GM23338 (cell line): ENCODE data around the gene REST. TPM values are rescaled to one million over a fixed set of nuclear protein-coding genes. Genes with fewer than 3 reads are reported as not detected.
A peak's percentile ranks its signal among the peaks of the same experiment; 100 is the strongest.

Experiments used
- ATAC-seq: fragments of 200-7000 bp; cut with Tn5 transposase; 3 replicates; pipeline ENCODE4 v1.9.1; 2020
- DNase-seq: peaks from one replicate; pipeline ENCODE4 v3.0.0-alpha.2; 2015; ENCODE audit warnings: low spot score
- H2AFZ ChIP-seq: fragments of 200-600 bp; sonication (generic); 2 replicates; pipeline ENCODE4 v1.8.0; 2016; ENCODE audit warnings: antibody characterized with exemption, mild to moderate bottlenecking, moderate library complexity
- H3F3A ChIP-seq: fragments of 200-600 bp; sonication (generic); replicated peaks from 2 replicates; pipeline ENCODE4 v1.8.0; 2017; ENCODE audit warnings: antibody characterized with exemption, mixed run types, low read depth
- H3K27ac ChIP-seq: fragments of 200-600 bp; sonication (generic); 2 replicates; pipeline ENCODE4 v1.6.1; 2016; ENCODE audit warnings: low read depth
- H3K27me3 ChIP-seq: fragments of 200-600 bp; sonication (generic); 2 replicates; pipeline ENCODE4 v1.8.0; 2016; ENCODE audit warnings: mild to moderate bottlenecking, mixed run types, moderate library complexity; ENCODE audit not compliant: insufficient read depth
- H3K36me3 ChIP-seq: fragments of 200-600 bp; sonication (generic); 2 replicates; pipeline ENCODE4 v1.8.0; 2016; ENCODE audit warnings: mild to moderate bottlenecking; ENCODE audit not compliant: insufficient read depth
- H3K4me1 ChIP-seq: fragments of 200-600 bp; sonication (generic); 2 replicates; pipeline ENCODE4 v1.8.0; 2016; ENCODE audit warnings: mild to moderate bottlenecking, moderate library complexity; ENCODE audit not compliant: insufficient read depth
- H3K4me2 ChIP-seq: fragments of 200-600 bp; sonication (generic); 2 replicates; pipeline ENCODE4 v1.7.1; 2017; ENCODE audit warnings: mixed run types
- H3K4me3 ChIP-seq: fragments of 200-600 bp; sonication (generic); 2 replicates; pipeline ENCODE4 v1.6.1; 2016; ENCODE audit warnings: mixed run types
- H3K79me2 ChIP-seq: fragments of 200-600 bp; sonication (generic); replicated peaks from 2 replicates; pipeline ENCODE4 v1.8.0; 2017; ENCODE audit warnings: mild to moderate bottlenecking; ENCODE audit not compliant: insufficient read depth
- H3K9me2 ChIP-seq: fragments of 200-600 bp; sonication (generic); 2 replicates; pipeline ENCODE4 v1.8.0; 2017; ENCODE audit not compliant: insufficient read depth
- H4K20me1 ChIP-seq: fragments of 200-600 bp; sonication (generic); replicated peaks from 2 replicates; pipeline ENCODE4 v1.8.0; 2017; ENCODE audit warnings: mild to moderate bottlenecking; ENCODE audit not compliant: insufficient read depth
- H3K27ac Mint-ChIP-seq: 2 replicates; pipeline ENCODE4 v1.8.0; 2020; ENCODE audit warnings: inconsistent platforms, mild to moderate bottlenecking, moderate library complexity, mixed read lengths
- H3K27me3 Mint-ChIP-seq: 3 replicates; pipeline ENCODE4 v1.8.0; 2022; ENCODE audit warnings: low read depth, mild to moderate bottlenecking, moderate library complexity, mixed read lengths, inconsistent platforms; ENCODE audit not compliant: insufficient read depth, poor library complexity
- H3K36me3 Mint-ChIP-seq: 3 replicates; pipeline ENCODE4 v1.8.0; 2021; ENCODE audit warnings: low read depth, mild to moderate bottlenecking, inconsistent platforms, moderate library complexity, mixed read lengths
- H3K4me1 Mint-ChIP-seq: 3 replicates; pipeline ENCODE4 v1.8.0; 2020; ENCODE audit warnings: mild to moderate bottlenecking, inconsistent platforms, mixed read lengths
- H3K4me3 Mint-ChIP-seq: 3 replicates; pipeline ENCODE4 v1.8.0; 2021; ENCODE audit warnings: moderate library complexity, mild to moderate bottlenecking, inconsistent platforms, mixed read lengths
- H3K9me3 Mint-ChIP-seq: 3 replicates; pipeline ENCODE4 v1.8.0; 2020; ENCODE audit warnings: moderate library complexity, mild to moderate bottlenecking, inconsistent platforms, mixed read lengths
- CREB1 ChIP-seq: fragments of 250-450 bp; sonication (Bioruptor Pico); IDR thresholded peaks from 2 replicates; pipeline ENCODE4 v1.5.0; 2020; ENCODE audit warnings: low read depth, mild to moderate bottlenecking, moderate library complexity
- EZH2 ChIP-seq: fragments of 200-600 bp; sonication (generic); IDR thresholded peaks from one replicate; pipeline ENCODE4 v1.8.0; 2017; ENCODE audit warnings: antibody characterized with exemption, mild to moderate bottlenecking, low read depth; ENCODE audit not compliant: unreplicated experiment
- NANOG ChIP-seq: IDR thresholded peaks from 2 replicates; pipeline ENCODE4 v1.6.1; 2016; ENCODE audit warnings: antibody characterized with exemption, borderline replicate concordance
- POLR2AphosphoS5 ChIP-seq: IDR thresholded peaks from 2 replicates; pipeline ENCODE4 v1.6.1; 2016; ENCODE audit warnings: antibody characterized with exemption, low read depth
- ZNF331 ChIP-seq: fragments of 250-450 bp; sonication (Bioruptor Pico); IDR thresholded peaks from 2 replicates; pipeline ENCODE4 v1.5.0; 2020; ENCODE audit warnings: low read depth, mild to moderate bottlenecking, moderate library complexity
- polyA plus RNA-seq: library from polyadenylated mRNA; unstranded; fragments of >200 nt; fragmentation: Nextera tagmentation; extraction: Ambion mirVana; gene quantifications from 2 replicates; pipeline ENCODE4 v1.2.1, GENCODE V29; 2016
- total RNA-seq: library from RNA; depleted of rRNA; stranded (reverse); fragments of >200 nt; shearing (Covaris generic); gene quantifications from 2 replicates; pipeline ENCODE4 v1.2.3, GENCODE V29; 2014
- TF ChIP-seq, protein P1 (sequence below), 2 experiments: fragments of 200-600 bp in 1 of 2; sonication (generic) in 1 of 2; conservative IDR thresholded peaks; 2 replicates each; pipeline versions ENCODE4 v1.5.1 to v1.6.1; 2016 to 2017; ENCODE audit warnings: antibody characterized with exemption in 2 of 2, low read depth in 2 of 2, mild to moderate bottlenecking in 2 of 2, moderate library complexity in 1 of 2
- TF ChIP-seq, protein P2 (sequence below): IDR thresholded peaks from 2 replicates; pipeline ENCODE4 v1.6.1; 2016; ENCODE audit warnings: antibody characterized with exemption
- TF ChIP-seq, protein P3 (sequence below): fragments of 250-450 bp; sonication (Bioruptor Pico); IDR thresholded peaks from 2 replicates; pipeline ENCODE4 v1.5.0; 2020; ENCODE audit warnings: mild to moderate bottlenecking, moderate library complexity

REST gene
- total and polyA plus RNA-seq, 2 experiments from 2014 or later, result 44.7 to 61.5 TPM

DNA sequence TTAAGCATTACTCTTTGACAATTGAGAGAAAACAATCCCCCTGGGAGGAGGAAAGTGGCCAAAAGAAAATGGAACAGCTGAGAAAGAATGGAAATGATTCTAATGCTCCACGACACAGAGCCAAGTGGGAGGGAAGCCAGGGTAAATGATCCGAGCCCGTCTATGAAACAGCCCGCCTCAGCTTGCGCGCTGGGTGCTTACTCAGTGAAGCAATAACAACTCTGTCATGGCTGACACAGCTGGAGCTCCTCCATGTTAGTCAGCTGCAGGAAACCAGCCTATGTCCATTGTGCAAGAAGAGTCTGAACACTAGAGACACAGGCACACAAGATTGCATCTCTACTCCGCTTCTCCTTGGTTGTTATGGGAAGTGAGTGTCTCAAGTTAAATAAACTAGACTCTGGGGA, 50.4 kb downstream of the REST start (continued):
- TF ChIP-seq, protein P1, sequence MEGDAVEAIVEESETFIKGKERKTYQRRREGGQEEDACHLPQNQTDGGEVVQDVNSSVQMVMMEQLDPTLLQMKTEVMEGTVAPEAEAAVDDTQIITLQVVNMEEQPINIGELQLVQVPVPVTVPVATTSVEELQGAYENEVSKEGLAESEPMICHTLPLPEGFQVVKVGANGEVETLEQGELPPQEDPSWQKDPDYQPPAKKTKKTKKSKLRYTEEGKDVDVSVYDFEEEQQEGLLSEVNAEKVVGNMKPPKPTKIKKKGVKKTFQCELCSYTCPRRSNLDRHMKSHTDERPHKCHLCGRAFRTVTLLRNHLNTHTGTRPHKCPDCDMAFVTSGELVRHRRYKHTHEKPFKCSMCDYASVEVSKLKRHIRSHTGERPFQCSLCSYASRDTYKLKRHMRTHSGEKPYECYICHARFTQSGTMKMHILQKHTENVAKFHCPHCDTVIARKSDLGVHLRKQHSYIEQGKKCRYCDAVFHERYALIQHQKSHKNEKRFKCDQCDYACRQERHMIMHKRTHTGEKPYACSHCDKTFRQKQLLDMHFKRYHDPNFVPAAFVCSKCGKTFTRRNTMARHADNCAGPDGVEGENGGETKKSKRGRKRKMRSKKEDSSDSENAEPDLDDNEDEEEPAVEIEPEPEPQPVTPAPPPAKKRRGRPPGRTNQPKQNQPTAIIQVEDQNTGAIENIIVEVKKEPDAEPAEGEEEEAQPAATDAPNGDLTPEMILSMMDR (conservative IDR thresholded peaks at IDR 0.05; ENCODE audit: low read depth in 2 of 2), result no peak
- TF ChIP-seq, protein P2, sequence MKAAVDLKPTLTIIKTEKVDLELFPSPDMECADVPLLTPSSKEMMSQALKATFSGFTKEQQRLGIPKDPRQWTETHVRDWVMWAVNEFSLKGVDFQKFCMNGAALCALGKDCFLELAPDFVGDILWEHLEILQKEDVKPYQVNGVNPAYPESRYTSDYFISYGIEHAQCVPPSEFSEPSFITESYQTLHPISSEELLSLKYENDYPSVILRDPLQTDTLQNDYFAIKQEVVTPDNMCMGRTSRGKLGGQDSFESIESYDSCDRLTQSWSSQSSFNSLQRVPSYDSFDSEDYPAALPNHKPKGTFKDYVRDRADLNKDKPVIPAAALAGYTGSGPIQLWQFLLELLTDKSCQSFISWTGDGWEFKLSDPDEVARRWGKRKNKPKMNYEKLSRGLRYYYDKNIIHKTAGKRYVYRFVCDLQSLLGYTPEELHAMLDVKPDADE, result no peak
- TF ChIP-seq NANOG, result no peak
- no peak for TF ChIP-seq POLR2AphosphoS5
- TF ChIP-seq EZH2, result no peak

DNA sequence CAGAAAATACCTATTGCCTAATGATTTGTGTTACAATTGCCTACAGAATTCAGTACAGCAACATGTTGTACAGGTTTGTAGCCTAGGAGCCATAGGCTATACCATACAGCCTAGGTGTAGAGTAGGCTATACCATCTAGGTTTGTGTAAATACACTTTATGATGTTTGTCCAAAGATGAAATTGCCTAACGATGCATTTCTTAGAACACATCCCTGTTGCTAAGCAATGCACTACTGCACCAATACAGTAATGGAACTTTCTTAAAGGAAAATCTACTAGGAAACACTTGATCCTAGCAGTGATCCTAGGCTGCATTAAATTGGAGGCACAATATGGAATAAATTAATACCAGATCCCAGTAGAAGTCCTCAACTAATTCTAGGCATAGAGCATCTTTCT, 51.4 kb downstream of the REST start:
- no peaks in the 10 kb centered on the region for H3K27me3 Mint-ChIP-seq
- H3K9me2 ChIP-seq, result no peaks in the 10 kb centered on the region
- H4K20me1 ChIP-seq, result no peaks in the 10 kb centered on the region
- H3K9me3 Mint-ChIP-seq, result no peaks in the 10 kb centered on the region
- no peaks in the 10 kb centered on the region for H3K27me3 ChIP-seq
- no peaks in the 10 kb centered on the region for H3K4me1 Mint-ChIP-seq
- no peaks in the 10 kb centered on the region for H3K79me2 ChIP-seq
- peaks cover 19% of the 10 kb centered on the region for H3K36me3 ChIP-seq
- H3K27ac Mint-ChIP-seq, result no peak overlapping the region
- H3K36me3 Mint-ChIP-seq, result peaks cover 22% of the 10 kb centered on the region
- no peaks in the 10 kb centered on the region for H3F3A ChIP-seq
- H3K4me3 ChIP-seq, result no peak overlapping the region
- H2AFZ ChIP-seq, result no peak overlapping the region
- no peak overlapping the region for H3K27ac ChIP-seq
- H3K4me3 Mint-ChIP-seq, result no peak overlapping the region
- TF ChIP-seq, protein P2, result no peak
- ATAC-seq (no peak), DNase-seq (no peak)
- no peaks in the 10 kb centered on the region for H3K4me1 ChIP-seq
- H3K4me2 ChIP-seq, result no peak overlapping the region

DNA sequence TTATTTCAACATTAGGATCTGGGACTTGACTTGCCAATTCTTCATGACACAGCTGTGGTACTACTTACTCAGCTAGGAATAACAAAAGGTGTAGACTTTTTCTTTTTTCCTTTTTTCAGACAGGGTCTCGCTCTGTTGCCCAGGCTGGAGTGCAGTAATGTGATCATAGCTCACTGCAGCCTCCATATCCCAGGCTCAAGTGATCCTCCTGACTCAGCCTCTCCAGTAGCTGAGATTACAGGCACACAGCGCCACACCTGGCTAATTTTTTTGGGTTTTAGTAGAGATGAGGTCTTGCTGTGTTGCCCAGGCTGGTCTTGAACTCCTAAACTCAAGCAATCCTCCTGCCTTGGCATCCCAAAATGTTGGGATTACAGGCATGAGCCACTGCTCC, 53.4 kb downstream of the REST start:
- ATAC-seq, result no peak

More for the DNA sequence above, 53.4 kb downstream of the REST start:
- no peak overlapping the region for H3K4me3 ChIP-seq
- Mint-ChIP-seq H3K9me3 (no peaks in the 10 kb centered on the region), H3K4me3 (no peak overlapping the region), H3K36me3 (peaks cover 38% of the 10 kb centered on the region), H3K27me3 (no peaks in the 10 kb centered on the region), H3K27ac (peak overlapping the region; percentile 56), H3K4me1 (no peaks in the 10 kb centered on the region)
- no peaks in the 10 kb centered on the region for H4K20me1 ChIP-seq
- H3K79me2 ChIP-seq, result no peaks in the 10 kb centered on the region
- H3K9me2 ChIP-seq, result no peaks in the 10 kb centered on the region
- no peak overlapping the region for H2AFZ ChIP-seq
- DNase-seq, result no peak
- no peaks in the 10 kb centered on the region for H3K27me3 ChIP-seq
- peaks cover 38% of the 10 kb centered on the region for H3K36me3 ChIP-seq
- no peaks in the 10 kb centered on the region for H3K4me1 ChIP-seq
- TF ChIP-seq, protein P2, result no peak
- TF ChIP-seq, protein P3, sequence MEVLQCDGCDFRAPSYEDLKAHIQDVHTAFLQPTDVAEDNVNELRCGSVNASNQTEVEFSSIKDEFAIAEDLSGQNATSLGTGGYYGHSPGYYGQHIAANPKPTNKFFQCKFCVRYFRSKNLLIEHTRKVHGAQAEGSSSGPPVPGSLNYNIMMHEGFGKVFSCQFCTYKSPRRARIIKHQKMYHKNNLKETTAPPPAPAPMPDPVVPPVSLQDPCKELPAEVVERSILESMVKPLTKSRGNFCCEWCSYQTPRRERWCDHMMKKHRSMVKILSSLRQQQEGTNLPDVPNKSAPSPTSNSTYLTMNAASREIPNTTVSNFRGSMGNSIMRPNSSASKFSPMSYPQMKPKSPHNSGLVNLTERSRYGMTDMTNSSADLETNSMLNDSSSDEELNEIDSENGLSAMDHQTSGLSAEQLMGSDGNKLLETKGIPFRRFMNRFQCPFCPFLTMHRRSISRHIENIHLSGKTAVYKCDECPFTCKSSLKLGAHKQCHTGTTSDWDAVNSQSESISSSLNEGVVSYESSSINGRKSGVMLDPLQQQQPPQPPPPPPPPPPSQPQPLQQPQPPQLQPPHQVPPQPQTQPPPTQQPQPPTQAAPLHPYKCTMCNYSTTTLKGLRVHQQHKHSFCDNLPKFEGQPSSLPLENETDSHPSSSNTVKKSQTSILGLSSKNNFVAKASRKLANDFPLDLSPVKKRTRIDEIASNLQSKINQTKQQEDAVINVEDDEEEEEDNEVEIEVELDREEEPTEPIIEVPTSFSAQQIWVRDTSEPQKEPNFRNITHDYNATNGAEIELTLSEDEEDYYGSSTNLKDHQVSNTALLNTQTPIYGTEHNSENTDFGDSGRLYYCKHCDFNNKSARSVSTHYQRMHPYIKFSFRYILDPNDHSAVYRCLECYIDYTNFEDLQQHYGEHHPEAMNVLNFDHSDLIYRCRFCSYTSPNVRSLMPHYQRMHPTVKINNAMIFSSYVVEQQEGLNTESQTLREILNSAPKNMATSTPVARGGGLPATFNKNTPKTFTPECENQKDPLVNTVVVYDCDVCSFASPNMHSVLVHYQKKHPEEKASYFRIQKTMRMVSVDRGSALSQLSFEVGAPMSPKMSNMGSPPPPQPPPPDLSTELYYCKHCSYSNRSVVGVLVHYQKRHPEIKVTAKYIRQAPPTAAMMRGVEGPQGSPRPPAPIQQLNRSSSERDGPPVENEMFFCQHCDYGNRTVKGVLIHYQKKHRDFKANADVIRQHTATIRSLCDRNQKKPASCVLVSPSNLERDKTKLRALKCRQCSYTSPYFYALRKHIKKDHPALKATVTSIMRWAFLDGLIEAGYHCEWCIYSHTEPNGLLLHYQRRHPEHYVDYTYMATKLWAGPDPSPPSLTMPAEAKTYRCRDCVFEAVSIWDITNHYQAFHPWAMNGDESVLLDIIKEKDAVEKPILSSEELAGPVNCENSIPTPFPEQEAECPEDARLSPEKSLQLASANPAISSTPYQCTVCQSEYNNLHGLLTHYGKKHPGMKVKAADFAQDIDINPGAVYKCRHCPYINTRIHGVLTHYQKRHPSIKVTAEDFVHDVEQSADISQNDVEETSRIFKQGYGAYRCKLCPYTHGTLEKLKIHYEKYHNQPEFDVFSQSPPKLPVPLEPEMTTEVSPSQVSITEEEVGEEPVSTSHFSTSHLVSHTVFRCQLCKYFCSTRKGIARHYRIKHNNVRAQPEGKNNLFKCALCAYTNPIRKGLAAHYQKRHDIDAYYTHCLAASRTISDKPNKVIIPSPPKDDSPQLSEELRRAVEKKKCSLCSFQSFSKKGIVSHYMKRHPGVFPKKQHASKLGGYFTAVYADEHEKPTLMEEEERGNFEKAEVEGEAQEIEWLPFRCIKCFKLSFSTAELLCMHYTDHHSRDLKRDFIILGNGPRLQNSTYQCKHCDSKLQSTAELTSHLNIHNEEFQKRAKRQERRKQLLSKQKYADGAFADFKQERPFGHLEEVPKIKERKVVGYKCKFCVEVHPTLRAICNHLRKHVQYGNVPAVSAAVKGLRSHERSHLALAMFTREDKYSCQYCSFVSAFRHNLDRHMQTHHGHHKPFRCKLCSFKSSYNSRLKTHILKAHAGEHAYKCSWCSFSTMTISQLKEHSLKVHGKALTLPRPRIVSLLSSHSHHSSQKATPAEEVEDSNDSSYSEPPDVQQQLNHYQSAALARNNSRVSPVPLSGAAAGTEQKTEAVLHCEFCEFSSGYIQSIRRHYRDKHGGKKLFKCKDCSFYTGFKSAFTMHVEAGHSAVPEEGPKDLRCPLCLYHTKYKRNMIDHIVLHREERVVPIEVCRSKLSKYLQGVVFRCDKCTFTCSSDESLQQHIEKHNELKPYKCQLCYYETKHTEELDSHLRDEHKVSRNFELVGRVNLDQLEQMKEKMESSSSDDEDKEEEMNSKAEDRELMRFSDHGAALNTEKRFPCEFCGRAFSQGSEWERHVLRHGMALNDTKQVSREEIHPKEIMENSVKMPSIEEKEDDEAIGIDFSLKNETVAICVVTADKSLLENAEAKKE (CRISPR knock-in tag), result no peak
- TF ChIP-seq CREB1 (CRISPR knock-in tag), result no peak
- no peak for TF ChIP-seq ZNF331
- peak overlapping the region; percentile 60; the same call in 1 of the 2 replicates for H3K27ac ChIP-seq
- no peak overlapping the region for H3K4me2 ChIP-seq
- H3F3A ChIP-seq, result no peaks in the 10 kb centered on the region
